HEK293 (cell line): ENCODE results near the gene VRK3.

Experiments used
- CTCF ChIP-seq: fragments of 450-650 bp; formaldehyde crosslinking; IDR thresholded peaks from 2 replicates; pipeline ENCODE4 v1.5.1; 2016; ENCODE audit warnings: missing biosample characterization, missing genetic modification characterization
- SP2 ChIP-seq: fragments of 450-650 bp; formaldehyde crosslinking; IDR thresholded peaks from 2 replicates; pipeline ENCODE4 v1.5.1; 2016; ENCODE audit warnings: missing biosample characterization, missing genetic modification characterization
- ZBTB11 ChIP-seq: fragments of 450-650 bp; formaldehyde crosslinking; conservative IDR thresholded peaks from 2 replicates; pipeline ENCODE4 v1.5.1; 2016; ENCODE audit warnings: low read depth, missing biosample characterization, missing genetic modification characterization
- ZBTB8A ChIP-seq: fragments of 450-650 bp; formaldehyde crosslinking; IDR thresholded peaks from 2 replicates; pipeline ENCODE4 v1.5.1; 2016; ENCODE audit warnings: missing biosample characterization, missing genetic modification characterization
- ZNF155 ChIP-seq: fragments of 450-650 bp; formaldehyde crosslinking; IDR thresholded peaks from 2 replicates; pipeline ENCODE4 v1.5.1; 2016; ENCODE audit warnings: missing biosample characterization, missing genetic modification characterization
- ZNF580 ChIP-seq: fragments of 450-650 bp; formaldehyde crosslinking; IDR thresholded peaks from 2 replicates; pipeline ENCODE4 v1.5.1; 2016; ENCODE audit warnings: missing biosample characterization, missing genetic modification characterization
- ZNF76 ChIP-seq: fragments of 450-650 bp; formaldehyde crosslinking; IDR thresholded peaks from 2 replicates; pipeline ENCODE4; 2016; ENCODE audit warnings: low read depth, missing biosample characterization, missing genetic modification characterization, borderline replicate concordance
- ZNF777 ChIP-seq: fragments of 450-650 bp; formaldehyde crosslinking; IDR thresholded peaks from 2 replicates; pipeline ENCODE4 v1.5.1; 2017; ENCODE audit warnings: missing biosample characterization, missing genetic modification characterization, borderline replicate concordance
- TF ChIP-seq, protein P1 (sequence below): fragments of 450-650 bp; formaldehyde crosslinking; IDR thresholded peaks from 2 replicates; pipeline ENCODE4 v1.5.1; 2017; ENCODE audit warnings: missing biosample characterization, mild to moderate bottlenecking, missing genetic modification characterization, moderate library complexity
- TF ChIP-seq, protein P2 (sequence below): fragments of 450-650 bp; formaldehyde crosslinking; IDR thresholded peaks from 2 replicates; pipeline ENCODE4 v1.5.1; 2016; ENCODE audit warnings: missing biosample characterization, missing genetic modification characterization

DNA sequence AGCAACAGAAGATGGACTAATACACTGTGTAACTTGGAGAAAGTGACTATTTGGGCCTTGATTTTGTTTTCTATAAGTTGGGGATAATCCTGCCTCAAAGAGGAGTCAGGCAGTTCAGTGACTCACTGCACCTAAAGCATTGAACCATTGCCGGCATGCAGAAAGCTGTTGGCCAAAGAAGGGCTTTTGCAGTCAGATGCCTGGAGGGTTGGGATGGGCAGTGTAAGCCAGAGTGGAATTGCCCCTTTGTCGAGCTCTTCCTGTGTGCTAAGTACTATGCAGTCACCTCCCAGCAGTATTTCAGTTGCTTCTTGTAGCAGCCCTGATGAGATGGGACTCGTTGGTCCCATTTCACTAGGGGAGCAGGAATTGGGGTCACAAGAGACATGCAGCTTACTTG, 11.7 kb upstream of the VRK3 start:
- TF ChIP-seq CTCF (tag by site-specific recombination) (no peak), ZNF76 (tag by site-specific recombination) (no peak), ZNF777 (tag by site-specific recombination) (no peak), ZNF580 (no peak), ZNF155 (tag by site-specific recombination) (no peak), SP2 (no peak), ZBTB8A (no peak), ZBTB11 (tag by site-specific recombination) (no peak)
- TF ChIP-seq, protein P1, sequence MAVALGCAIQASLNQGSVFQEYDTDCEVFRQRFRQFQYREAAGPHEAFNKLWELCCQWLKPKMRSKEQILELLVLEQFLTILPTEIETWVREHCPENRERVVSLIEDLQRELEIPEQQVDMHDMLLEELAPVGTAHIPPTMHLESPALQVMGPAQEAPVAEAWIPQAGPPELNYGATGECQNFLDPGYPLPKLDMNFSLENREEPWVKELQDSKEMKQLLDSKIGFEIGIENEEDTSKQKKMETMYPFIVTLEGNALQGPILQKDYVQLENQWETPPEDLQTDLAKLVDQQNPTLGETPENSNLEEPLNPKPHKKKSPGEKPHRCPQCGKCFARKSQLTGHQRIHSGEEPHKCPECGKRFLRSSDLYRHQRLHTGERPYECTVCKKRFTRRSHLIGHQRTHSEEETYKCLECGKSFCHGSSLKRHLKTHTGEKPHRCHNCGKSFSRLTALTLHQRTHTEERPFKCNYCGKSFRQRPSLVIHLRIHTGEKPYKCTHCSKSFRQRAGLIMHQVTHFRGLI (tag by site-specific recombination), result no peak
- TF ChIP-seq, protein P2, sequence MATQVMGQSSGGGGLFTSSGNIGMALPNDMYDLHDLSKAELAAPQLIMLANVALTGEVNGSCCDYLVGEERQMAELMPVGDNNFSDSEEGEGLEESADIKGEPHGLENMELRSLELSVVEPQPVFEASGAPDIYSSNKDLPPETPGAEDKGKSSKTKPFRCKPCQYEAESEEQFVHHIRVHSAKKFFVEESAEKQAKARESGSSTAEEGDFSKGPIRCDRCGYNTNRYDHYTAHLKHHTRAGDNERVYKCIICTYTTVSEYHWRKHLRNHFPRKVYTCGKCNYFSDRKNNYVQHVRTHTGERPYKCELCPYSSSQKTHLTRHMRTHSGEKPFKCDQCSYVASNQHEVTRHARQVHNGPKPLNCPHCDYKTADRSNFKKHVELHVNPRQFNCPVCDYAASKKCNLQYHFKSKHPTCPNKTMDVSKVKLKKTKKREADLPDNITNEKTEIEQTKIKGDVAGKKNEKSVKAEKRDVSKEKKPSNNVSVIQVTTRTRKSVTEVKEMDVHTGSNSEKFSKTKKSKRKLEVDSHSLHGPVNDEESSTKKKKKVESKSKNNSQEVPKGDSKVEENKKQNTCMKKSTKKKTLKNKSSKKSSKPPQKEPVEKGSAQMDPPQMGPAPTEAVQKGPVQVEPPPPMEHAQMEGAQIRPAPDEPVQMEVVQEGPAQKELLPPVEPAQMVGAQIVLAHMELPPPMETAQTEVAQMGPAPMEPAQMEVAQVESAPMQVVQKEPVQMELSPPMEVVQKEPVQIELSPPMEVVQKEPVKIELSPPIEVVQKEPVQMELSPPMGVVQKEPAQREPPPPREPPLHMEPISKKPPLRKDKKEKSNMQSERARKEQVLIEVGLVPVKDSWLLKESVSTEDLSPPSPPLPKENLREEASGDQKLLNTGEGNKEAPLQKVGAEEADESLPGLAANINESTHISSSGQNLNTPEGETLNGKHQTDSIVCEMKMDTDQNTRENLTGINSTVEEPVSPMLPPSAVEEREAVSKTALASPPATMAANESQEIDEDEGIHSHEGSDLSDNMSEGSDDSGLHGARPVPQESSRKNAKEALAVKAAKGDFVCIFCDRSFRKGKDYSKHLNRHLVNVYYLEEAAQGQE (tag by site-specific recombination), result no peak
